GM23338 (cell line): ENCODE measurements around the gene KLK5. TPM values are rescaled to one million over a fixed set of nuclear protein-coding genes. Genes with fewer than 3 reads are reported as not detected.

Experiments
- ATAC-seq: fragments of 200-7000 bp; cut with Tn5 transposase; 3 replicates; pipeline ENCODE4 v1.9.1; 2020
- DNase-seq: peaks from one replicate; pipeline ENCODE4 v3.0.0-alpha.2; 2015; ENCODE audit warnings: low spot score
- H2AFZ ChIP-seq: fragments of 200-600 bp; sonication (generic); 2 replicates; pipeline ENCODE4 v1.8.0; 2016; ENCODE audit warnings: antibody characterized with exemption, mild to moderate bottlenecking, moderate library complexity
- H3F3A ChIP-seq: fragments of 200-600 bp; sonication (generic); replicated peaks from 2 replicates; pipeline ENCODE4 v1.8.0; 2017; ENCODE audit warnings: antibody characterized with exemption, mixed run types, low read depth
- H3K27ac ChIP-seq: fragments of 200-600 bp; sonication (generic); 2 replicates; pipeline ENCODE4 v1.6.1; 2016; ENCODE audit warnings: low read depth
- H3K27me3 ChIP-seq: fragments of 200-600 bp; sonication (generic); 2 replicates; pipeline ENCODE4 v1.8.0; 2016; ENCODE audit warnings: mild to moderate bottlenecking, mixed run types, moderate library complexity; ENCODE audit not compliant: insufficient read depth
- H3K36me3 ChIP-seq: fragments of 200-600 bp; sonication (generic); 2 replicates; pipeline ENCODE4 v1.8.0; 2016; ENCODE audit warnings: mild to moderate bottlenecking; ENCODE audit not compliant: insufficient read depth
- H3K4me1 ChIP-seq: fragments of 200-600 bp; sonication (generic); 2 replicates; pipeline ENCODE4 v1.8.0; 2016; ENCODE audit warnings: mild to moderate bottlenecking, moderate library complexity; ENCODE audit not compliant: insufficient read depth
- H3K4me2 ChIP-seq: fragments of 200-600 bp; sonication (generic); 2 replicates; pipeline ENCODE4 v1.7.1; 2017; ENCODE audit warnings: mixed run types
- H3K4me3 ChIP-seq: fragments of 200-600 bp; sonication (generic); 2 replicates; pipeline ENCODE4 v1.6.1; 2016; ENCODE audit warnings: mixed run types
- H3K79me2 ChIP-seq: fragments of 200-600 bp; sonication (generic); replicated peaks from 2 replicates; pipeline ENCODE4 v1.8.0; 2017; ENCODE audit warnings: mild to moderate bottlenecking; ENCODE audit not compliant: insufficient read depth
- H3K9me2 ChIP-seq: fragments of 200-600 bp; sonication (generic); 2 replicates; pipeline ENCODE4 v1.8.0; 2017; ENCODE audit not compliant: insufficient read depth
- H4K20me1 ChIP-seq: fragments of 200-600 bp; sonication (generic); replicated peaks from 2 replicates; pipeline ENCODE4 v1.8.0; 2017; ENCODE audit warnings: mild to moderate bottlenecking; ENCODE audit not compliant: insufficient read depth
- H3K27ac Mint-ChIP-seq: 2 replicates; pipeline ENCODE4 v1.8.0; 2020; ENCODE audit warnings: inconsistent platforms, mild to moderate bottlenecking, moderate library complexity, mixed read lengths
- H3K27me3 Mint-ChIP-seq: 3 replicates; pipeline ENCODE4 v1.8.0; 2022; ENCODE audit warnings: low read depth, mild to moderate bottlenecking, moderate library complexity, mixed read lengths, inconsistent platforms; ENCODE audit not compliant: insufficient read depth, poor library complexity
- H3K36me3 Mint-ChIP-seq: 3 replicates; pipeline ENCODE4 v1.8.0; 2021; ENCODE audit warnings: low read depth, mild to moderate bottlenecking, inconsistent platforms, moderate library complexity, mixed read lengths
- H3K4me1 Mint-ChIP-seq: 3 replicates; pipeline ENCODE4 v1.8.0; 2020; ENCODE audit warnings: mild to moderate bottlenecking, inconsistent platforms, mixed read lengths
- H3K4me3 Mint-ChIP-seq: 3 replicates; pipeline ENCODE4 v1.8.0; 2021; ENCODE audit warnings: moderate library complexity, mild to moderate bottlenecking, inconsistent platforms, mixed read lengths
- H3K9me3 Mint-ChIP-seq: 3 replicates; pipeline ENCODE4 v1.8.0; 2020; ENCODE audit warnings: moderate library complexity, mild to moderate bottlenecking, inconsistent platforms, mixed read lengths
- CREB1 ChIP-seq: fragments of 250-450 bp; sonication (Bioruptor Pico); IDR thresholded peaks from 2 replicates; pipeline ENCODE4 v1.5.0; 2020; ENCODE audit warnings: low read depth, mild to moderate bottlenecking, moderate library complexity
- CTCF ChIP-seq, 2 experiments: fragments of 200-600 bp in 1 of 2; sonication (generic) in 1 of 2; conservative IDR thresholded peaks; 2 replicates each; pipeline versions ENCODE4 v1.5.1 to v1.6.1; 2016 to 2017; ENCODE audit warnings: antibody characterized with exemption in 2 of 2, low read depth in 2 of 2, mild to moderate bottlenecking in 2 of 2, moderate library complexity in 1 of 2
- ETS1 ChIP-seq: IDR thresholded peaks from 2 replicates; pipeline ENCODE4 v1.6.1; 2016; ENCODE audit warnings: antibody characterized with exemption
- EZH2 ChIP-seq: fragments of 200-600 bp; sonication (generic); IDR thresholded peaks from one replicate; pipeline ENCODE4 v1.8.0; 2017; ENCODE audit warnings: antibody characterized with exemption, mild to moderate bottlenecking, low read depth; ENCODE audit not compliant: unreplicated experiment
- EZH2phosphoT487 ChIP-seq: fragments of 200-600 bp; sonication (generic); IDR thresholded peaks from one replicate; pipeline ENCODE4 v1.8.1; 2018; ENCODE audit warnings: antibody characterized with exemption; ENCODE audit not compliant: unreplicated experiment
- JUNB ChIP-seq: IDR thresholded peaks from one replicate; pipeline ENCODE4 v1.6.1; 2016; ENCODE audit warnings: antibody characterized with exemption; ENCODE audit not compliant: unreplicated experiment
- NANOG ChIP-seq: IDR thresholded peaks from 2 replicates; pipeline ENCODE4 v1.6.1; 2016; ENCODE audit warnings: antibody characterized with exemption, borderline replicate concordance
- POLR2AphosphoS5 ChIP-seq: IDR thresholded peaks from 2 replicates; pipeline ENCODE4 v1.6.1; 2016; ENCODE audit warnings: antibody characterized with exemption, low read depth
- REST ChIP-seq: IDR thresholded peaks from one replicate; pipeline ENCODE4 v1.6.1; 2018; ENCODE audit warnings: antibody characterized with exemption; ENCODE audit not compliant: unreplicated experiment
- STAT1 ChIP-seq: IDR thresholded peaks from one replicate; pipeline ENCODE4 v1.6.1; 2016; ENCODE audit warnings: antibody characterized with exemption; ENCODE audit not compliant: unreplicated experiment
- ZNF114 ChIP-seq: fragments of 250-450 bp; sonication (Bioruptor Pico); IDR thresholded peaks from 2 replicates; pipeline ENCODE4 v1.5.0; 2020; ENCODE audit warnings: mild to moderate bottlenecking, moderate library complexity
- ZNF331 ChIP-seq: fragments of 250-450 bp; sonication (Bioruptor Pico); IDR thresholded peaks from 2 replicates; pipeline ENCODE4 v1.5.0; 2020; ENCODE audit warnings: low read depth, mild to moderate bottlenecking, moderate library complexity
- ZNF462 ChIP-seq: fragments of 250-450 bp; sonication (Bioruptor Pico); IDR thresholded peaks from 2 replicates; pipeline ENCODE4 v1.5.0; 2020; ENCODE audit warnings: mild to moderate bottlenecking, moderate library complexity
- polyA plus RNA-seq: library from polyadenylated mRNA; unstranded; fragments of >200 nt; fragmentation: Nextera tagmentation; extraction: Ambion mirVana; gene quantifications from 2 replicates; pipeline ENCODE4 v1.2.1, GENCODE V29; 2016
- total RNA-seq: library from RNA; depleted of rRNA; stranded (reverse); fragments of >200 nt; shearing (Covaris generic); gene quantifications from 2 replicates; pipeline ENCODE4 v1.2.3, GENCODE V29; 2014

Gene KLK5
- total and polyA plus RNA-seq, 2 experiments from 2014 or later: 0.66 TPM; not detected in 1

- no peak for ATAC-seq
These were observed 20.0 kb upstream of the KLK5 start for GRCh38 chr19:50972795-50973376.

More at GRCh38 chr19:50972795-50973376, 20.0 kb upstream of the KLK5 start:
- no peak for DNase-seq
- Mint-ChIP-seq H3K4me3 (no peak overlapping the region), H3K27me3 (peaks cover 12% of the 10 kb centered on the region), H3K27ac (no peak overlapping the region), H3K9me3 (no peaks in the 10 kb centered on the region; the same call in 1 of the 3 replicates), H3K36me3 (no peaks in the 10 kb centered on the region), H3K4me1 (peaks cover 34% of the 10 kb centered on the region)
- Histone ChIP-seq H4K20me1 (no peaks in the 10 kb centered on the region), H3F3A (no peaks in the 10 kb centered on the region), H3K9me2 (no peaks in the 10 kb centered on the region), H3K27me3 (no peaks in the 10 kb centered on the region), H3K79me2 (no peaks in the 10 kb centered on the region), H2AFZ (no peak overlapping the region), H3K27ac (no peak overlapping the region), H3K4me3 (no peak overlapping the region), H3K36me3 (no peaks in the 10 kb centered on the region), H3K4me2 (no peak overlapping the region), H3K4me1 (peaks cover 1% of the 10 kb centered on the region; the same call in 1 of the 2 replicates)
- no peak for TF ChIP-seq CREB1 (CRISPR knock-in tag)
- TF ChIP-seq STAT1: no peak
- no peak for TF ChIP-seq ETS1
- no peak for TF ChIP-seq REST
- no peak for TF ChIP-seq CTCF (conservative IDR thresholded peaks at IDR 0.05; ENCODE audit: low read depth in 2 of 2)
- no peak for TF ChIP-seq POLR2AphosphoS5
- no peak for TF ChIP-seq ZNF462 (CRISPR knock-in tag)
- TF ChIP-seq ZNF331: no peak
- TF ChIP-seq JUNB: no peak
- no peak for TF ChIP-seq ZNF114 (CRISPR knock-in tag)
- TF ChIP-seq EZH2: no peak
- TF ChIP-seq EZH2phosphoT487: no peak
- no peak for TF ChIP-seq NANOG
